T-cell (primary cell): ENCODE results near the gene MED19. TPM values are rescaled to one million over a fixed set of nuclear protein-coding genes. Genes with fewer than 3 reads are reported as not detected.

Source experiments
- ATAC-seq, 4 experiments: fragments of 200-7000 bp in 3 of 4; fragments of 150-1000 bp in 1 of 4; cut with Tn5 transposase; replicated peaks in 1 of 4; 1 replicate in 3 of 4; 2 replicates in 1 of 4; pipeline ENCODE4 v1.10.0; 2021; ENCODE audit warnings: moderate library complexity in 3 of 4, mild to moderate bottlenecking in 2 of 4, moderate number of reproducible peaks in 1 of 4
- CTCF ChIA-PET, 2 donors: fragments of 300-600 bp; sonication (Branson Sonifier 250); formaldehyde crosslinking; loops; one replicate each; lab custom pipeline; 2022; ENCODE audit warnings: antibody characterized with exemption in 2 of 2; lab: Charles Lee
- POLR2A ChIA-PET, 2 donors: fragments of 300-600 bp; sonication (Branson Sonifier 250); formaldehyde crosslinking; loops; one replicate each; lab custom pipeline; 2022; ENCODE audit warnings: antibody characterized with exemption in 2 of 2; lab: Charles Lee
- DNase-seq, 35 experiments: peaks; one replicate each; pipeline versions ENCODE4 v3.0.0 to v3.0.0-alpha.2; 2013 to 2023
- H3K27ac ChIP-seq: one replicate; pipeline ENCODE4 v1.5.1; 2013; ENCODE audit warnings: low read length
- H3K27me3 ChIP-seq, 2 experiments: replicated peaks in 1 of 2; 1 replicate in 1 of 2; 2 replicates in 1 of 2; pipeline versions ENCODE4 v1.6.1 to v1.7.0; 2013; ENCODE audit warnings: low read length in 1 of 2, mixed read lengths in 1 of 2; ENCODE audit not compliant: control insufficient read depth in 2 of 2, insufficient read depth in 2 of 2; ENCODE audit errors: extremely low read depth in 1 of 2
- H3K36me3 ChIP-seq, 2 donors: 1 replicate in 1 of 2; 2 replicates in 1 of 2; pipeline versions ENCODE4 v1.6.1 to v1.7.0; 2013; ENCODE audit warnings: low read length in 1 of 2; ENCODE audit not compliant: control insufficient read depth in 2 of 2, insufficient read depth in 1 of 2; ENCODE audit errors: extremely low read depth in 1 of 2
- H3K4me1 ChIP-seq, 2 experiments: 1 replicate in 1 of 2; 2 replicates in 1 of 2; pipeline versions ENCODE4 v1.6.1 to v1.7.0; 2013; ENCODE audit warnings: low read length in 2 of 2, mixed read lengths in 1 of 2; ENCODE audit not compliant: insufficient read depth in 2 of 2, control insufficient read depth in 1 of 2; ENCODE audit errors: extremely low read depth in 1 of 2
- H3K4me3 ChIP-seq, 2 donors: 1 replicate in 1 of 2; 2 replicates in 1 of 2; pipeline versions ENCODE4 v1.5.1 to v1.7.0; 2013; ENCODE audit warnings: mild to moderate bottlenecking in 2 of 2, low read length in 1 of 2, moderate library complexity in 1 of 2; ENCODE audit not compliant: control insufficient read depth in 1 of 2; ENCODE audit errors: extremely low read depth in 1 of 2
- H3K9me3 ChIP-seq: 2 replicates; pipeline ENCODE4 v1.7.0; 2013
- H3K27ac Mint-ChIP-seq, 2 donors: one replicate each; pipeline ENCODE4 v1.8.0; 2020 to 2021; ENCODE audit warnings: mild to moderate bottlenecking in 2 of 2, mixed read lengths in 2 of 2
- H3K27me3 Mint-ChIP-seq, 2 donors: one replicate each; pipeline ENCODE4 v1.8.0; 2021 to 2022; ENCODE audit warnings: mixed read lengths in 2 of 2
- H3K36me3 Mint-ChIP-seq: one replicate; pipeline ENCODE4 v1.8.0; 2021; ENCODE audit warnings: mixed read lengths
- H3K4me1 Mint-ChIP-seq, 3 donors: one replicate each; pipeline ENCODE4 v1.8.0; 2020 to 2022; ENCODE audit warnings: mixed read lengths in 3 of 3, mild to moderate bottlenecking in 1 of 3
- H3K4me3 Mint-ChIP-seq, 3 donors: one replicate each; pipeline ENCODE4 v1.8.0; 2020 to 2022; ENCODE audit warnings: mild to moderate bottlenecking in 3 of 3, mixed read lengths in 3 of 3, moderate library complexity in 3 of 3
- H3K9me3 Mint-ChIP-seq, 3 donors: one replicate each; pipeline ENCODE4 v1.8.0; 2020 to 2022; ENCODE audit warnings: mixed read lengths in 3 of 3
- WGBS: methylation state at CpG from one replicate; pipeline ENCODE4 v1.1.5; 2013; ENCODE audit warnings: missing lambda C conversion rate; ENCODE audit not compliant: insufficient coverage; 5-methylcytosine and 5-hydroxymethylcytosine counted together
- total RNA-seq, 35 experiments: library from RNA in 6 of 35; stranded (reverse) in 6 of 35; fragments of 120-200 nt in 1 of 35; gene quantifications; one replicate each; pipeline versions ENCODE4 v1.2.1 to v1.2.4 and lab custom pipeline; 2013 to 2026

Gene MED19
- total RNA-seq, 5 donors from 2014 or later (not counting 1 experiment from before 2014, with no cell fraction given) = 11.4 to 14.8 (median 12.7) TPM

- Mint-ChIP-seq H3K4me1 (peaks cover 38 to 48% (median 41%) of the 10 kb centered on the region in 3 donors), H3K4me3 (peak within 1 kb of the TSS; percentile 87 to 99 (median 97)), H3K27ac (peak within 1 kb of the TSS; percentile 95 to 97), H3K36me3 (peaks cover 26% of the 10 kb centered on the region), H3K27me3 (no peaks in the 10 kb centered on the region), H3K9me3 (no peaks in the 10 kb centered on the region)
- Histone ChIP-seq H3K27ac (peak within 1 kb of the TSS; percentile 90), H3K4me1 (peaks cover 5 to 27% of the 10 kb centered on the region in 2 experiments), H3K4me3 (peak within 1 kb of the TSS; percentile 70 to 91), H3K9me3 (no peaks in the 10 kb centered on the region), H3K27me3 (no peaks in the 10 kb centered on the region), H3K36me3 (peaks cover 5 to 31% of the 10 kb centered on the region in 2 donors)
- CTCF ChIA-PET = interaction anchor here (0.7 to 2.4 kb wide), 4 partner anchors 8 to 89 kb away, joined by 3 to 16 read pairs (median 6); partner anchors contain the start of genes UBE2L6 (in 1 of the 2) and YPEL4 (in 1 of the 2)
- POLR2A ChIA-PET = interaction anchor here (0.6 to 1.0 kb wide), 2 partner anchors 9 to 113 kb away, joined by 3 to 4 read pairs; no protein-coding TSS in a partner anchor
- DNase-seq (peak; percentile 96 to 100 (median 98)), ATAC-seq (peak; percentile 96 to 99 (median 98))
- WGBS = 0% methylated on average over 45 of the region's 45 CpGs
These were observed 54.6 kb downstream of the MED19 start, which contains the start of gene CLP1 for GRCh38 chr11:57657194-57658022. Gene CLP1, plus strand, starts transcription at chr11:57657762. Its CDS starts 1,715 bp downstream, at chr11:57659477.

- H3K4me3 ChIP-seq = peak overlapping the region in 1 of 2 donors; percentile 70
- H3K36me3 ChIP-seq = peaks cover 5 to 25% of the 10 kb centered on the region in 2 donors
These were observed 55.2 kb downstream of the MED19 start for GRCh38 chr11:57656885-57657193.

More at GRCh38 chr11:57656885-57657193, 55.2 kb downstream of the MED19 start:
- H3K27ac Mint-ChIP-seq = peak overlapping the region; percentile 95 to 97
- no peaks in the 10 kb centered on the region for H3K9me3 ChIP-seq
- peaks cover 22% of the 10 kb centered on the region for H3K36me3 Mint-ChIP-seq
- no peaks in the 10 kb centered on the region for H3K27me3 Mint-ChIP-seq
- H3K4me3 Mint-ChIP-seq = peak overlapping the region; percentile 63 to 99 (median 87)
- H3K4me1 ChIP-seq = peaks cover 5 to 32% of the 10 kb centered on the region in 2 experiments
- peak overlapping the region; percentile 90 for H3K27ac ChIP-seq
- no peaks in the 10 kb centered on the region for H3K27me3 ChIP-seq
- WGBS = 27% methylated on average over 3 of the region's 5 CpGs
- no peaks in the 10 kb centered on the region for H3K9me3 Mint-ChIP-seq
- CTCF ChIA-PET = interaction anchor here (0.9 to 2.4 kb wide), 3 partner anchors 12 to 89 kb away, joined by 3 to 16 read pairs (median 8); partner anchors contain the start of gene UBE2L6 (in 1 of the 2)
- ATAC-seq = no peak
- POLR2A ChIA-PET = interaction anchor here in 1 of 2 donors (0.5 to 0.7 kb wide), 3 partner anchors 52 to 113 kb away, joined by 3 to 7 read pairs (median 3); partner anchors contain the start of gene UBE2L6
- DNase-seq = no peak
- peaks cover 34 to 45% (median 45%) of the 10 kb centered on the region in 3 donors for H3K4me1 Mint-ChIP-seq

Other genes starting within 250 kb of the MED19 start
- gene SLC43A1, start 196.5 kb downstream of the MED19 start, total RNA-seq = 10 to 100 TPM in 4 of 5 donors, 1 to 10 TPM in 1; 8.8 to 31.6 (median 25.1) TPM
- 10 to 100 TPM; 20.7 to 33.2 (median 26.2) TPM for gene TIMM10, start 181.5 kb downstream of the MED19 start, total RNA-seq
- gene SMTNL1, start 174.6 kb downstream of the MED19 start, total RNA-seq = not detected
- 10 to 100 TPM; 61.7 to 97.2 (median 80.3) TPM for gene UBE2L6, start 144.5 kb downstream of the MED19 start, total RNA-seq
- 1 to 10 TPM in 3 of 5 donors, not detected in 2; 1.5 to 2.8 (median 1.9) TPM for gene SERPING1, start 114.5 kb downstream of the MED19 start, total RNA-seq
- 10 to 100 TPM in 3 of 5 donors, 1 to 10 TPM in 2; 1.8 to 13.5 (median 11.1) TPM for gene YPEL4, start 62.3 kb downstream of the MED19 start, total RNA-seq
- gene CLP1, start 54.5 kb downstream of the MED19 start, total RNA-seq = 10 to 100 TPM; 14.3 to 16.0 (median 14.5) TPM
- 10 to 100 TPM; 57.3 to 67.2 (median 60.7) TPM for gene ZDHHC5, start 44.1 kb downstream of the MED19 start, total RNA-seq
- 10 to 100 TPM; 34.5 to 55.9 (median 51.2) TPM for gene TMX2, start 378 bp upstream of the MED19 start, total RNA-seq
- 100 to 1,000 TPM in 3 of 5 donors, 10 to 100 TPM in 2; 88.5 to 155 (median 113) TPM for gene SELENOH, start 29.3 kb upstream of the MED19 start, total RNA-seq
- gene BTBD18, start 39.6 kb upstream of the MED19 start, total RNA-seq = under 1 TPM in 2 of 5 donors, not detected in 3; 0.09 to 0.23 TPM
- 10 to 100 TPM in 4 of 5 donors, 1 to 10 TPM in 1; 8.3 to 17.5 (median 12.5) TPM for gene CTNND1, start 49.6 kb upstream of the MED19 start, total RNA-seq